ENCODE data around the gene MAEA. TPM values are rescaled to one million over a fixed set of nuclear protein-coding genes. Genes with fewer than 3 reads are reported as not detected.

Gene MAEA
- total RNA-seq, 1 donor from 2014 or later = 103 TPM

DNA sequence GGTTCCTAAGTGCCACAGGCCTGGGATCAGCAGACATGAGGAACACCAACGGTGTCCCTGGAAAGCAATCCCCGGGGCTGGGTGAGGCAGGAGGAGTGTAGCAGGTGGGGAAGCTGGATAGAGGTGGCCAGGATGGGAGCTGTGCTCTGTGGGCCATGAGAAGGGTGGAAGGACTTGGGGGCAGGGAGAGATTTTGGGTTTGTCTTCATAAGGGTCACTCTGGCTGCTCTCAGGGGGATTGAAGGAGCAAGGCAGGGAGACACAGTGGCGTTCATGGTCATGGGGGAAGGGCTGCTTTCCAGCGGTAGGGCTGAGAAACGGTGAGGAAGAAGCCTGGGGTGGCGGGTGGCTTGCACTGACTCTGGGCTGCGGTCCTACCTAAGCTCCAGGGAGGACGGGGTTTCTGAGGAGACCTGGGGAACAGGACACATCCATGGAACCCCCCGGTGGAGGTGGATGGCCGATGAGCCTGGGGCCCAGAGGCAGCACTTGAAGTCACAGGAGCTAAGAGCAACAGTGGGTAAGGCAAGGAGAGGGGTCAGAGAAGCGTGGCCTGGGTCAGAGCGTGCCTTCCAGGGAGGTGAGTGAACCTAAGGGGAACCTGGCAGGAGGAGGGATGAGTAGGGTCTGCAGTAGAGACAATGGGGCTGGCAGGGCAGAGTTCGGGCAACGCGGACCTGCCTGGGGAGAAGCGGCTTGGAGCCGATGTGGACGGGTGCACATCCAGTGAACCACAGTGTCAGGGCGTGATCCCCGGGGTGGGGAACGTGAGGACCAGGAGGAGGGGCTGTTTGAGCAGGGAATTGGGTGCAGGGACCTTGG is 28.4 kb upstream of the MAEA start:
- Histone ChIP-seq H3K36me3 (no peaks in the 10 kb centered on the region), H3K9me3 (no peaks in the 10 kb centered on the region), H3K27me3 (no peaks in the 10 kb centered on the region), H3K27ac (no peak overlapping the region), H3K4me1 (no peaks in the 10 kb centered on the region), H3K4me3 (no peak overlapping the region)
- intact Hi-C loops (cut with DNase I) = no loop called here
- peak in 1 of 2 donors; percentile 77 for DNase-seq (ENCODE audit: extremely low spot score in 2 of 2)
- no peak for TF ChIP-seq POLR2AphosphoS5 (IDR thresholded peaks at IDR 0.05; ENCODE audit: insufficient read depth in 1 of 2, low read depth in 1 of 2)
- TF ChIP-seq POLR2A (IDR thresholded peaks at IDR 0.05) = no peak
- TF ChIP-seq, protein P1, sequence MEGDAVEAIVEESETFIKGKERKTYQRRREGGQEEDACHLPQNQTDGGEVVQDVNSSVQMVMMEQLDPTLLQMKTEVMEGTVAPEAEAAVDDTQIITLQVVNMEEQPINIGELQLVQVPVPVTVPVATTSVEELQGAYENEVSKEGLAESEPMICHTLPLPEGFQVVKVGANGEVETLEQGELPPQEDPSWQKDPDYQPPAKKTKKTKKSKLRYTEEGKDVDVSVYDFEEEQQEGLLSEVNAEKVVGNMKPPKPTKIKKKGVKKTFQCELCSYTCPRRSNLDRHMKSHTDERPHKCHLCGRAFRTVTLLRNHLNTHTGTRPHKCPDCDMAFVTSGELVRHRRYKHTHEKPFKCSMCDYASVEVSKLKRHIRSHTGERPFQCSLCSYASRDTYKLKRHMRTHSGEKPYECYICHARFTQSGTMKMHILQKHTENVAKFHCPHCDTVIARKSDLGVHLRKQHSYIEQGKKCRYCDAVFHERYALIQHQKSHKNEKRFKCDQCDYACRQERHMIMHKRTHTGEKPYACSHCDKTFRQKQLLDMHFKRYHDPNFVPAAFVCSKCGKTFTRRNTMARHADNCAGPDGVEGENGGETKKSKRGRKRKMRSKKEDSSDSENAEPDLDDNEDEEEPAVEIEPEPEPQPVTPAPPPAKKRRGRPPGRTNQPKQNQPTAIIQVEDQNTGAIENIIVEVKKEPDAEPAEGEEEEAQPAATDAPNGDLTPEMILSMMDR (IDR thresholded peaks at IDR 0.05) = no peak

DNA sequence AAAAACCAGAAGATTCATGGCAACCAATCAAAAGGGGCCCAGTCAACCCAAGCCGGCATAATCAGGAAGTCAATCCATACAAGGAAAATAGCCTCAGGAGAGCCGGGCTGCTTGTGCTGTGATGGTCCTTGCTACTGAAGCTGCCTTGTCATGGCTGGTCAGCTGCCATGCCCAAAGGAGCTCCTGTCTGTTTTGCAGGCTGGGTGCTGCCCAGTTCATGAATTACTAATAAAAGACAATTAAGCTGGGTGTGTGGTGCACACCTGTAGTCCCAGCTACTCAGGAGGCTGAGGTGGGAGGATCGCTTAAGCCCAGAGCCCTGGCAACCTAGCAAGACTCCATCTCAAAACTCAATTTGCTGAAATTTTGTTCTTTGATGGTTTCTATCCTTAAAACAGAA is 24.7 kb upstream of the MAEA start:
- Histone ChIP-seq H3K27ac (no peak overlapping the region), H3K4me1 (no peaks in the 10 kb centered on the region), H3K4me3 (no peak overlapping the region), H3K36me3 (no peaks in the 10 kb centered on the region), H3K27me3 (no peaks in the 10 kb centered on the region), H3K9me3 (no peaks in the 10 kb centered on the region)
- TF ChIP-seq POLR2AphosphoS5 (IDR thresholded peaks at IDR 0.05; ENCODE audit: insufficient read depth in 1 of 2, low read depth in 1 of 2) = no peak
- TF ChIP-seq, protein P1 (IDR thresholded peaks at IDR 0.05) = no peak
- no peak for TF ChIP-seq POLR2A (IDR thresholded peaks at IDR 0.05)
- peak in 1 of 2 donors; percentile 88 for DNase-seq (ENCODE audit: extremely low spot score in 2 of 2)
- intact Hi-C loops (cut with DNase I) = no loop called here

DNA sequence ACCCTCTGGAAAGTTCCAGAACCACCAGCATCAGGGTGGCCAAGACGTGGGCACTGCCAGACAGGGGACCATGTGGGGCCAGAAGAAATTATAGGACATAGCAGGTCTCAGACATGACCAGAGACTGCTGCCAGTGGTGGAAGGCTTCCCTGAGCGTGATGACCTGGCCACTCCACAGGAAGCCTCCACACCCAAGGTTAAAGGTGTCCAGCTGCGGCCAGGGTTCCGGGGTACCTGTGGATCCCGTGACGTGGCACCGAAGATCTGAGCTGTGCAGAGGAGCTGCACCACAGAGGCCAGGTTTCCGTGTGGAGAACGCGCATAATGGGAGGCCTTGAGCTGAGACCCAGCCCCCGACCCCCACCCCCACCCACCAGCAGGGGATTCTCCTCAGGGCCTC is 24.3 kb upstream of the MAEA start:
- intact Hi-C loops (cut with DNase I) = no loop called here
- TF ChIP-seq, protein P1 (IDR thresholded peaks at IDR 0.05) = no peak
- TF ChIP-seq POLR2AphosphoS5 (IDR thresholded peaks at IDR 0.05; ENCODE audit: insufficient read depth in 1 of 2, low read depth in 1 of 2) (no peak), POLR2A (IDR thresholded peaks at IDR 0.05) (no peak)
- no peaks in the 10 kb centered on the region for H3K27me3 ChIP-seq
- no peak overlapping the region for H3K4me3 ChIP-seq
- H3K4me1 ChIP-seq = no peaks in the 10 kb centered on the region
- no peaks in the 10 kb centered on the region for H3K9me3 ChIP-seq
- H3K27ac ChIP-seq = no peak overlapping the region
- H3K36me3 ChIP-seq = no peaks in the 10 kb centered on the region
- DNase-seq (ENCODE audit: extremely low spot score in 2 of 2) = peak in 1 of 2 donors; percentile 44

DNA sequence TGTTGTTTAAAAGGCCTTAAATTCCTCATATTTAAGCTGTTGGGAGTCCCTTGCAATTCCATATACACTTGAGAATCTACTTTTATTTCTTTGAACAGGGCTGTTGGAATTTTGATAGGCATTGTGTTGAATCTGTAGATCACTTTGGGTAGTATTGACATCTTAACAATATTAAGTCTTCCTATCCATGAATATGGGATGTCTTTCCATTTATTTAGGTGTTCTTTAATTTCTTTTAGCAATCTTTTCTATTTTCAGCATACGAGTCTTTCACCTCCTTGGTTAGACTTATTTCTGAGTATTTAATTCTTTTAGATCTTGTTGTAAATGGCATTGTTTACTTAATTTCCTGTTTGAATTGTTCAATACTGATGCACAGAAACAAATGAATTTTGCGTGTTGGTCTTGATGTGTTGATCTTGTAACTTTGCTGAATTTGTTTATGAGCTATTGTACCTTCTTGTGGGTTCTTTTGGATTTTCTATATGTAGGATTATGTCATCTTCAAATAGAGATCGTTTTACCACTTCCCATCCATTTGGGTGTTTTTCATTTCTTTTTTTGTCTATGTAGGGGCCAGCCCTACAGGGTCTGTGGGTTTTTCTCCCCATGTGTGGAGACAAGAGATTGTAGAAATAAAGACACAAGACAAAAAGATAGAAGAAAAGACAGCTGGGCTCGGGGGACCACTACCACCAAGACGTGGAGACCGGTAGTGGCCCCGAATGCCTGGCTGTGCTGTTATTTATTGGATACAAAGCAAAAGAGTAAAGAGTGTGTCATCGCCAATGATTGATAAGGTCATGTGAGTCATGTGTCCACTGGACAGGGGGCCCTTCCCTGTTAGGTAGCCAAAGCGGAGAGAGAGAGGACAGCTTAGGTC is 22.6 kb upstream of the MAEA start:
- Histone ChIP-seq H3K4me3 (no peak overlapping the region), H3K36me3 (no peaks in the 10 kb centered on the region), H3K9me3 (no peaks in the 10 kb centered on the region), H3K27me3 (no peaks in the 10 kb centered on the region), H3K27ac (no peak overlapping the region), H3K4me1 (no peaks in the 10 kb centered on the region)
- DNase-seq (ENCODE audit: extremely low spot score in 2 of 2) = no peak
- TF ChIP-seq POLR2A (IDR thresholded peaks at IDR 0.05) = no peak
- TF ChIP-seq POLR2AphosphoS5 (IDR thresholded peaks at IDR 0.05; ENCODE audit: insufficient read depth in 1 of 2, low read depth in 1 of 2) = no peak
- TF ChIP-seq, protein P1 (IDR thresholded peaks at IDR 0.05) = no peak
- intact Hi-C loops (cut with DNase I) = no loop called here
